HEK293T (cell line): ENCODE data around the gene CEP19.

ENCODE experiments used
- BHLHE40 ChIP-seq: fragments of 450-650 bp; IDR thresholded peaks from 2 replicates; pipeline ENCODE4 v1.6.1; 2016; ENCODE audit warnings: mild to moderate bottlenecking, moderate library complexity, borderline replicate concordance
- CTBP1 ChIP-seq: fragments of 450-650 bp; IDR thresholded peaks from 2 replicates; pipeline ENCODE4 v1.6.1; 2016; ENCODE audit warnings: borderline replicate concordance
- ELF4 ChIP-seq: fragments of 450-650 bp; IDR thresholded peaks from 2 replicates; pipeline ENCODE4 v1.6.1; 2017; ENCODE audit warnings: antibody characterized with exemption
- FOXA1 ChIP-seq: fragments of 450-650 bp; IDR thresholded peaks from 2 replicates; pipeline ENCODE4 v1.6.1; 2016; ENCODE audit warnings: mild to moderate bottlenecking
- FOXM1 ChIP-seq: fragments of 450-650 bp; IDR thresholded peaks from 2 replicates; pipeline ENCODE4 v1.6.1; 2017; ENCODE audit warnings: mild to moderate bottlenecking, borderline replicate concordance
- HDGF ChIP-seq: fragments of 450-650 bp; IDR thresholded peaks from 2 replicates; pipeline ENCODE4 v1.6.1; 2017; ENCODE audit warnings: antibody characterized with exemption, borderline replicate concordance
- L3MBTL2 ChIP-seq: fragments of 450-650 bp; conservative IDR thresholded peaks from 2 replicates; pipeline ENCODE4 v1.6.1; 2016; ENCODE audit warnings: mild to moderate bottlenecking
- LEF1 ChIP-seq: fragments of 450-650 bp; IDR thresholded peaks from 2 replicates; pipeline ENCODE4 v1.6.1; 2017; ENCODE audit warnings: mild to moderate bottlenecking, borderline replicate concordance
- NFRKB ChIP-seq: fragments of 450-650 bp; IDR thresholded peaks from 2 replicates; pipeline ENCODE4 v1.6.1; 2016; ENCODE audit warnings: mild to moderate bottlenecking, moderate library complexity
- PKNOX1 ChIP-seq: fragments of 450-650 bp; IDR thresholded peaks from 2 replicates; pipeline ENCODE4 v1.6.1; 2016
- SP1 ChIP-seq: fragments of 450-650 bp; IDR thresholded peaks from 2 replicates; pipeline ENCODE4 v1.6.1; 2017
- SUZ12 ChIP-seq: fragments of 450-650 bp; IDR thresholded peaks from 2 replicates; pipeline ENCODE4 v1.6.1; 2016; ENCODE audit warnings: mild to moderate bottlenecking

- no peak for TF ChIP-seq PKNOX1
- no peak for TF ChIP-seq ELF4
- TF ChIP-seq NFRKB: no peak
- no peak for TF ChIP-seq SP1
- no peak for TF ChIP-seq SUZ12
- no peak for TF ChIP-seq HDGF
- no peak for TF ChIP-seq BHLHE40
- no peak for TF ChIP-seq LEF1
- TF ChIP-seq CTBP1: no peak
- no peak for TF ChIP-seq FOXM1
- no peak for TF ChIP-seq L3MBTL2
- no peak for TF ChIP-seq FOXA1
Observed at GRCh38 chr3:196700801-196701200, 11.2 kb downstream of the CEP19 start.
